IMR-90 (cell line): Measurements from ENCODE around the gene MUC5AC.

Experiments used
- BHLHE40 ChIP-seq: fragments of 150-350 bp; IDR thresholded peaks from 2 replicates; pipeline ENCODE4 v1.6.1; 2016; ENCODE audit warnings: mild to moderate bottlenecking, low read depth, low read length
- CTCF ChIP-seq: conservative IDR thresholded peaks from 2 replicates; pipeline ENCODE4 v1.5.1; 2012; ENCODE audit warnings: mild to moderate bottlenecking, low read depth, low read length, improper control_type of control experiment
- MAFK ChIP-seq: IDR thresholded peaks from 2 replicates; pipeline ENCODE4 v1.6.1; 2012; ENCODE audit warnings: low read depth, low read length, improper control_type of control experiment
- POLR2A ChIP-seq: IDR thresholded peaks from 2 replicates; pipeline ENCODE4 v1.6.1; 2012; ENCODE audit warnings: mild to moderate bottlenecking, low read depth, low read length
- RFX5 ChIP-seq: IDR thresholded peaks from 2 replicates; pipeline ENCODE4 v1.8.0; 2012; ENCODE audit warnings: low read depth, mild to moderate bottlenecking, low read length, moderate library complexity

DNA sequence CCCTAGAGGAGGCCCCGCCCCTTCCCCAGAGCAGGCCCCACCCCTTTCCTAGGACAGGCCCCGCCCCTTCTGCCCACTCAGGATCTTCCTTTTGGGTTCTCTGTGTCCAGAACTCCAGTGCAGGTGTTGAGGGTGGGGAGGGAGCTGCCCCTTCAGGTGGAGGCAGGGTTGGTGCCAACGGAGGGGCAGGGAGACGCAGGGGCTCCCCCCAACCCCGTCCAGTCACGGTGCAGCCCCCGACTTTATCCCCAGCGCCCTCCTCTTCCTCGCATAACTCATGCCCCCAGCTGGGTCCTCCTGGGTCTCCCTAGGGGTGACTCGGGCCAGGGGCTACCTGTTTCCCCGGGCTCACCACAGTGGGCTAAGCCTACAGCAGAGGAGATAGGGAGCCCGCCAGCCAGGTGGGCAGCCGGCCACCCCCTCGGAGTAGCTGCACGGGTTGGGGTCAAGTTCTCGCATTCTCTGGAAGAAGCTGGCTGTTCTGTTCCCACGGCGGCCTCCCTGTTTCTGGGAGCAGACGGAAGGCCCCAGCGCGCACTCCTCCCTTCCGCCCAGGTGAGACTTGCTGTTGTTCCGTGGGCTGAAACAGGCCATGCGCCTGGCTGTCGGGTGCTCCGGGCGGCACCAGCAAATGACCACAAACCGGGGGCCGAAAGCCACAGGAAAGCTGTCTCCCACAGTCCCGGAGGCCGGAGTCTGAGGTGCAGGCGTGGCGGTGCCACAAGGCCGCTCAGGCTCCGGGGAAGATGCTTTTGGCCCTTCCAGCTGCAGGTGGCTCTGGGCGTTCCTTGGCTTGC lies 44.1 kb upstream of the MUC5AC start:
- TF ChIP-seq CTCF (no peak), RFX5 (no peak), POLR2A (no peak), MAFK (no peak), BHLHE40 (no peak)
